OCI-LY3 (cell line): ENCODE data around the gene SLC10A4.
"Not testable (repeated sequence)": the region's sequence is repeated elsewhere in the genome, so short reads cannot be mapped to it uniquely, and the experiment has no call there.

Experiments
- H2AFZ ChIP-seq: fragments of 200-600, 300-600 bp; shearing (Covaris generic); 2 replicates; pipeline ENCODE4 v1.6.0; 2014; ENCODE audit warnings: antibody characterized with exemption, low read depth, low read length
- H3K27ac ChIP-seq: fragments of 200-600, 300-600 bp; sonication (generic); 2 replicates; pipeline ENCODE4 v1.5.1; 2014; ENCODE audit warnings: mild to moderate bottlenecking, low read length, moderate library complexity, mixed read lengths
- H3K27me3 ChIP-seq: fragments of 200-600, 300-600 bp; sonication (generic); 2 replicates; pipeline ENCODE4 v1.6.1; 2014; ENCODE audit warnings: low read depth, low read length, mixed read lengths
- H3K36me3 ChIP-seq: fragments of 200-600, 300-600 bp; sonication (generic); replicated peaks from 2 replicates; pipeline ENCODE3; 2014; ENCODE audit warnings: low read depth, low read length, mixed read lengths
- H3K4me1 ChIP-seq: fragments of 300-600, 200-600 bp; sonication (generic); 2 replicates; pipeline ENCODE4 v1.6.1; 2014; ENCODE audit warnings: low read length, mixed read lengths
- H3K4me2 ChIP-seq: fragments of 200-600, 300-600 bp; sonication (generic); 2 replicates; pipeline ENCODE4 v1.6.1; 2014; ENCODE audit warnings: low read length, mixed read lengths
- H3K4me3 ChIP-seq: fragments of 300-600, 200-600 bp; sonication (generic); 2 replicates; pipeline ENCODE4 v1.5.1; 2014; ENCODE audit warnings: antibody characterized with exemption, mild to moderate bottlenecking, low read length, moderate library complexity
- H3K79me2 ChIP-seq: fragments of 300-600, 200-600 bp; shearing (Covaris generic); 2 replicates; pipeline ENCODE4 v1.6.1; 2014; ENCODE audit warnings: mild to moderate bottlenecking, low read length, mixed read lengths
- H3K9ac ChIP-seq: fragments of 300-600, 200-600 bp; shearing (Covaris generic); 2 replicates; pipeline ENCODE4 v1.6.0; 2014; ENCODE audit warnings: mild to moderate bottlenecking, low read length, moderate library complexity
- H3K9me3 ChIP-seq: fragments of 200-600, 300-600 bp; shearing (Covaris generic); 2 replicates; pipeline ENCODE4 v1.6.1; 2014; ENCODE audit warnings: low read length, mixed read lengths; ENCODE audit not compliant: insufficient read depth
- H4K20me1 ChIP-seq: fragments of 200-600, 300-600 bp; sonication (generic); 2 replicates; pipeline ENCODE4 v1.6.1; 2016; ENCODE audit warnings: low read length, mixed read lengths; ENCODE audit not compliant: insufficient read depth
- EZH2phosphoT487 ChIP-seq: fragments of 200-600 bp; shearing (Covaris generic); IDR thresholded peaks from 2 replicates; pipeline ENCODE4 v1.6.1; 2018; ENCODE audit warnings: antibody characterized with exemption, mixed run types, low read depth
- TF ChIP-seq, protein P1 (sequence below): fragments of 200-600, 300-600 bp; sonication (generic); IDR thresholded peaks from 2 replicates; pipeline ENCODE4 v1.5.1; 2014; ENCODE audit warnings: antibody characterized with exemption, low read length, low read depth

Gene SLC10A4, protein sequence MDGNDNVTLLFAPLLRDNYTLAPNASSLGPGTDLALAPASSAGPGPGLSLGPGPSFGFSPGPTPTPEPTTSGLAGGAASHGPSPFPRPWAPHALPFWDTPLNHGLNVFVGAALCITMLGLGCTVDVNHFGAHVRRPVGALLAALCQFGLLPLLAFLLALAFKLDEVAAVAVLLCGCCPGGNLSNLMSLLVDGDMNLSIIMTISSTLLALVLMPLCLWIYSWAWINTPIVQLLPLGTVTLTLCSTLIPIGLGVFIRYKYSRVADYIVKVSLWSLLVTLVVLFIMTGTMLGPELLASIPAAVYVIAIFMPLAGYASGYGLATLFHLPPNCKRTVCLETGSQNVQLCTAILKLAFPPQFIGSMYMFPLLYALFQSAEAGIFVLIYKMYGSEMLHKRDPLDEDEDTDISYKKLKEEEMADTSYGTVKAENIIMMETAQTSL

GRCh38 chr4:48483006-48483776, at the start of gene SLC10A4:
SLC10A4 (plus strand) TSS chr4:48483343; CDS start chr4:48483562, 219 bp downstream.
- Histone ChIP-seq H3K4me3 (no peak within 1 kb of the TSS), H4K20me1 (no peaks in the 10 kb centered on the region), H3K27ac (no peak within 1 kb of the TSS), H3K27me3 (no peaks in the 10 kb centered on the region), H3K9ac (no peak within 1 kb of the TSS), H3K4me1 (no peaks in the 10 kb centered on the region), H3K4me2 (no peak within 1 kb of the TSS), H3K36me3 (no peaks in the 10 kb centered on the region), H3K79me2 (no peaks in the 10 kb centered on the region), H2AFZ (no peak within 1 kb of the TSS), H3K9me3 (no peaks in the 10 kb centered on the region)
- TF ChIP-seq, protein P1, sequence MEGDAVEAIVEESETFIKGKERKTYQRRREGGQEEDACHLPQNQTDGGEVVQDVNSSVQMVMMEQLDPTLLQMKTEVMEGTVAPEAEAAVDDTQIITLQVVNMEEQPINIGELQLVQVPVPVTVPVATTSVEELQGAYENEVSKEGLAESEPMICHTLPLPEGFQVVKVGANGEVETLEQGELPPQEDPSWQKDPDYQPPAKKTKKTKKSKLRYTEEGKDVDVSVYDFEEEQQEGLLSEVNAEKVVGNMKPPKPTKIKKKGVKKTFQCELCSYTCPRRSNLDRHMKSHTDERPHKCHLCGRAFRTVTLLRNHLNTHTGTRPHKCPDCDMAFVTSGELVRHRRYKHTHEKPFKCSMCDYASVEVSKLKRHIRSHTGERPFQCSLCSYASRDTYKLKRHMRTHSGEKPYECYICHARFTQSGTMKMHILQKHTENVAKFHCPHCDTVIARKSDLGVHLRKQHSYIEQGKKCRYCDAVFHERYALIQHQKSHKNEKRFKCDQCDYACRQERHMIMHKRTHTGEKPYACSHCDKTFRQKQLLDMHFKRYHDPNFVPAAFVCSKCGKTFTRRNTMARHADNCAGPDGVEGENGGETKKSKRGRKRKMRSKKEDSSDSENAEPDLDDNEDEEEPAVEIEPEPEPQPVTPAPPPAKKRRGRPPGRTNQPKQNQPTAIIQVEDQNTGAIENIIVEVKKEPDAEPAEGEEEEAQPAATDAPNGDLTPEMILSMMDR, result no peak
- no peak for TF ChIP-seq EZH2phosphoT487

GRCh38 chr4:48436318-48436717, 46.8 kb upstream of the SLC10A4 start:
- H2AFZ ChIP-seq, result no peak overlapping the region
- no peaks in the 10 kb centered on the region for H3K79me2 ChIP-seq
- H3K36me3 ChIP-seq, result no peaks in the 10 kb centered on the region
- H3K4me2 ChIP-seq, result no peak overlapping the region
- H3K9ac ChIP-seq, result no peak overlapping the region
- no peaks in the 10 kb centered on the region for H3K9me3 ChIP-seq
- no peaks in the 10 kb centered on the region for H4K20me1 ChIP-seq
- H3K4me3 ChIP-seq, result no peak overlapping the region
- H3K27ac ChIP-seq, result no peak overlapping the region
- TF ChIP-seq, protein P1, result no peak
- TF ChIP-seq EZH2phosphoT487, result no peak
- no peaks in the 10 kb centered on the region for H3K27me3 ChIP-seq
- H3K4me1 ChIP-seq, result no peaks in the 10 kb centered on the region

DNA sequence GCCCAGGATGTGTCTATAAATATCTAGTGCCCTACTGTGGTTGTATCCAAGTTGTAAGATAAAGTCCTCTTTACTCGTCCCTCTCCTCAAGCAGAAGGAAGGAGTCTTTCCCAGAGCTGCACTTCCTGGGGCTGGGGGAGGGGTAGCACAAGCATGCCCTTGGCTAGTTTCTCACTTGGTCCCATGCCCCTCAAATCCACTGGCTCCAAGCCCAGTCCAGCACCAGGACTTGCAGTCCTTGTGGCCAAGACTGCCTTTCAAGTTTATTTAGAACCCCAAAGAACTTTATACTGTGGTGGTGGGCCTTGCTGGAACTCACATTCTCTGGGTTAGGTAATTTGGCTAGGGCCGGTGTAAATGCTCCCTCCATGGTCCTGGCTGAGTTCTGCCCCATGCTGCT, 43.2 kb upstream of the SLC10A4 start:
- H3K4me3 ChIP-seq, result no peak overlapping the region
- H3K9ac ChIP-seq, result no peak overlapping the region
- H3K27ac ChIP-seq, result no peak overlapping the region
- H3K4me2 ChIP-seq, result no peak overlapping the region
- TF ChIP-seq, protein P1, result no peak
- no peak for TF ChIP-seq EZH2phosphoT487
- H3K27me3 ChIP-seq, result no peaks in the 10 kb centered on the region
- no peaks in the 10 kb centered on the region for H4K20me1 ChIP-seq
- no peaks in the 10 kb centered on the region for H3K79me2 ChIP-seq
- no peak overlapping the region for H2AFZ ChIP-seq
- H3K4me1 ChIP-seq, result peaks cover 7% of the 10 kb centered on the region
- H3K36me3 ChIP-seq, result no peaks in the 10 kb centered on the region
- no peaks in the 10 kb centered on the region for H3K9me3 ChIP-seq

DNA sequence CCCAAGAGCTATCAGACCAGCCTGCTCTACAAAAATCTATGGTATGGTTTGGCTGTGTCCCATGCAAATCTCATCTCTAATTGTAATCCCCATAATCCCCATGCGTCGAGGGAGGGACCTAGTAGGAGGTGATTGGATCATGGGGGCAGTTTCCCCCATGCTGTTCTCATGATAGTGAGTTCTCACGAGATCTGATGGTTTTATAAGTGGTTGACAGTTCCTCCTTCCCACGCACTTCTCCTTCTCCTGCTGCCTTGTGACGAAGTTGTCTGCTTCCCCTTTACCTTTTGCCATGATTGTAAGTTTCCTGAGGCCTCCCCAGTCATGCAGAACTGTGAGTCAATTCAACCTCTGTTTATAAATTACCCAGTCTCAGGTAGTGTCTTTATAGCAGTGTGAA, 42.2 kb upstream of the SLC10A4 start:
- H3K27me3 ChIP-seq, H3K4me1 ChIP-seq, H3K79me2 ChIP-seq, H3K36me3 ChIP-seq, H4K20me1 ChIP-seq, H2AFZ ChIP-seq, H3K4me3 ChIP-seq, H3K27ac ChIP-seq, H3K4me2 ChIP-seq, H3K9ac ChIP-seq, H3K9me3 ChIP-seq: not testable (repeated sequence)
